GM18868 (cell line): Measurements from ENCODE around the gene AKNAD1.
"Not testable (repeated sequence)": the region's sequence is repeated elsewhere in the genome, so short reads cannot be mapped to it uniquely, and the experiment has no call there.

Source experiments
- ATAC-seq: cut with Tn5 transposase; IDR thresholded peaks from one replicate; pipeline ENCODE4 v1.9.1; 2021; ENCODE audit warnings: mild to moderate bottlenecking, moderate library complexity; ENCODE audit not compliant: unreplicated experiment

The AKNAD1 gene

GRCh38 chr1:108856994-108857393 lies at the start of gene AKNAD1:
TSS of gene AKNAD1 (minus strand) at chr1:108857094. CDS start at chr1:108852664, 4,430 bp downstream.
- ATAC-seq, result no peak

- ATAC-seq, result no peak
Observed at GRCh38 chr1:108901106-108901505, 44.2 kb upstream of the AKNAD1 start.

GRCh38 chr1:108897865-108898720 lies 41.2 kb upstream of the AKNAD1 start:
- no peak for ATAC-seq

- no peak for ATAC-seq
Observed at GRCh38 chr1:108896146-108897145, 39.6 kb upstream of the AKNAD1 start.

- ATAC-seq, result no peak
Observed at GRCh38 chr1:108893141-108893530, 36.2 kb upstream of the AKNAD1 start.

GRCh38 chr1:108892356-108893140 lies 35.7 kb upstream of the AKNAD1 start:
- ATAC-seq, result no peak

GRCh38 chr1:108889706-108890384 lies 33.0 kb upstream of the AKNAD1 start:
- no peak for ATAC-seq

GRCh38 chr1:108889006-108889645 lies 32.2 kb upstream of the AKNAD1 start:
- not testable (repeated sequence) for ATAC-seq

GRCh38 chr1:108886292-108886691 lies 29.4 kb upstream of the AKNAD1 start:
- ATAC-seq, result no peak

- ATAC-seq, result no peak
Observed at GRCh38 chr1:108884968-108885367, 28.1 kb upstream of the AKNAD1 start.

GRCh38 chr1:108882837-108883236 lies 25.9 kb upstream of the AKNAD1 start:
- no peak for ATAC-seq

GRCh38 chr1:108881369-108881768 lies 24.5 kb upstream of the AKNAD1 start:
- ATAC-seq, result no peak

- no peak for ATAC-seq
Observed at GRCh38 chr1:108880850-108881249, 24.0 kb upstream of the AKNAD1 start.

- no peak for ATAC-seq
Observed at GRCh38 chr1:108878678-108879077, 21.8 kb upstream of the AKNAD1 start.

GRCh38 chr1:108878160-108878469 lies 21.2 kb upstream of the AKNAD1 start:
- no peak for ATAC-seq

- ATAC-seq, result no peak
Observed at GRCh38 chr1:108877348-108878159, 20.7 kb upstream of the AKNAD1 start.

GRCh38 chr1:108871050-108871724 lies 14.3 kb upstream of the AKNAD1 start:
- no peak for ATAC-seq

- no peak for ATAC-seq
Observed at GRCh38 chr1:108865316-108865910, 8.5 kb upstream of the AKNAD1 start.
